PC-3 (cell line): Measurements from ENCODE around the gene CASP10. TPM values are rescaled to one million over a fixed set of nuclear protein-coding genes. Genes with fewer than 3 reads are reported as not detected.

Experiments
- ATAC-seq: fragments of 200-7000 bp; cut with Tn5 transposase; 2 replicates; pipeline ENCODE4 v1.9.1; 2020; ENCODE audit warnings: mild to moderate bottlenecking, moderate library complexity
- BruUV-seq: library from RNA; stranded (reverse); fragments of 400-500 nt; replicated peaks from 2 replicates; lab custom pipeline; 2021; lab: Mats Ljungman, UMichigan
- CTCF ChIA-PET: fragments of 300-600 bp; sonication (Branson Sonifier 250); formaldehyde crosslinking; loops from one replicate; lab custom pipeline; 2022; ENCODE audit warnings: antibody characterized with exemption; lab: Charles Lee
- POLR2A ChIA-PET: fragments of 300-600 bp; sonication (Branson Sonifier 250); formaldehyde crosslinking; loops from one replicate; lab custom pipeline; 2022; ENCODE audit warnings: antibody characterized with exemption; ENCODE audit not compliant: unreplicated experiment; lab: Charles Lee
- DNase-seq: peaks from one replicate; pipeline ENCODE4 v3.0.0-alpha.2; 2015
- H2AFZ ChIP-seq: fragments of 300-600 bp; sonication (generic); 2 replicates; pipeline ENCODE4 v1.6.0; 2016; ENCODE audit warnings: antibody characterized with exemption, low read length
- H3F3A ChIP-seq: fragments of 300-600 bp; sonication (generic); one replicate; pipeline ENCODE4 v1.6.0; 2017; ENCODE audit warnings: antibody characterized with exemption, low read length, control low read depth, mild to moderate bottlenecking; ENCODE audit not compliant: unreplicated experiment
- H3K27ac ChIP-seq: fragments of 300-600 bp; sonication (generic); 2 replicates; pipeline ENCODE4 v1.5.1; 2016; ENCODE audit warnings: mild to moderate bottlenecking, low read length
- H3K27me3 ChIP-seq: fragments of 300-600 bp; sonication (generic); 2 replicates; pipeline ENCODE4 v1.6.1; 2016; ENCODE audit warnings: low read length, mixed read lengths
- H3K36me3 ChIP-seq: fragments of 300-600 bp; sonication (generic); 2 replicates; pipeline ENCODE4 v1.6.1; 2016; ENCODE audit warnings: low read depth, mixed run types, low read length, mixed read lengths
- H3K4me1 ChIP-seq: fragments of 300-600 bp; sonication (generic); 2 replicates; pipeline ENCODE4 v1.5.1; 2016; ENCODE audit warnings: low read length; ENCODE audit not compliant: insufficient read depth
- H3K4me2 ChIP-seq: fragments of 300-600 bp; sonication (generic); 2 replicates; pipeline ENCODE4 v1.6.0; 2016; ENCODE audit warnings: low read length
- H3K4me3 ChIP-seq: fragments of 300-600 bp; sonication (generic); 2 replicates; pipeline ENCODE4 v1.5.1; 2016; ENCODE audit warnings: mild to moderate bottlenecking, low read length, mixed read lengths
- H3K79me2 ChIP-seq: fragments of 300-600 bp; sonication (generic); 2 replicates; pipeline ENCODE4 v1.6.1; 2017; ENCODE audit warnings: low read length, mixed read lengths
- H3K9ac ChIP-seq: fragments of 300-600 bp; sonication (generic); 2 replicates; pipeline ENCODE4 v1.6.0; 2016; ENCODE audit warnings: mild to moderate bottlenecking, low read length
- H3K9me2 ChIP-seq: fragments of 300-600 bp; sonication (generic); replicated peaks from 2 replicates; pipeline ENCODE4 v1.6.1; 2016; ENCODE audit warnings: mixed run types, low read length, mixed read lengths
- H3K9me3 ChIP-seq: fragments of 300-600 bp; sonication (generic); 2 replicates; pipeline ENCODE4 v1.6.1; 2016; ENCODE audit warnings: low read length, mixed read lengths
- H4K20me1 ChIP-seq: fragments of 300-600 bp; sonication (generic); 2 replicates; pipeline ENCODE4 v1.6.1; 2016; ENCODE audit warnings: low read length, mixed read lengths
- EZH2 ChIP-seq: fragments of 300-600 bp; sonication (generic); IDR thresholded peaks from one replicate; pipeline ENCODE4 v1.6.1; 2017; ENCODE audit warnings: antibody characterized with exemption, mild to moderate bottlenecking, low read length; ENCODE audit not compliant: unreplicated experiment
- EZH2phosphoT487 ChIP-seq: fragments of 300-600 bp; sonication (generic); IDR thresholded peaks from 2 replicates; pipeline ENCODE4 v1.6.1; 2018; ENCODE audit warnings: mild to moderate bottlenecking, antibody characterized with exemption, low read length, borderline replicate concordance
- intact Hi-C: fragments of 100-400 bp; cut with micrococcal nuclease; formaldehyde crosslinking; loops from 2 replicates; pipeline ENCODE4 v1.9.0; 2023
- total RNA-seq: library from RNA; depleted of rRNA; stranded (reverse); fragments of >200 nt; gene quantifications from 2 replicates; pipeline ENCODE4 v1.2.3, GENCODE V29; 2014
- TF ChIP-seq, protein P1 (sequence below): fragments of 300-600 bp; sonication (generic); conservative IDR thresholded peaks from 2 replicates; pipeline ENCODE4 v1.5.1; 2017; ENCODE audit warnings: antibody characterized with exemption, low read depth, mild to moderate bottlenecking, low read length

Gene CASP10
- total RNA-seq, 1 experiment from 2014 or later: 4.2 TPM

GRCh38 chr2:201216918-201217317, 34.0 kb downstream of the CASP10 start:
- no peak for DNase-seq

DNA sequence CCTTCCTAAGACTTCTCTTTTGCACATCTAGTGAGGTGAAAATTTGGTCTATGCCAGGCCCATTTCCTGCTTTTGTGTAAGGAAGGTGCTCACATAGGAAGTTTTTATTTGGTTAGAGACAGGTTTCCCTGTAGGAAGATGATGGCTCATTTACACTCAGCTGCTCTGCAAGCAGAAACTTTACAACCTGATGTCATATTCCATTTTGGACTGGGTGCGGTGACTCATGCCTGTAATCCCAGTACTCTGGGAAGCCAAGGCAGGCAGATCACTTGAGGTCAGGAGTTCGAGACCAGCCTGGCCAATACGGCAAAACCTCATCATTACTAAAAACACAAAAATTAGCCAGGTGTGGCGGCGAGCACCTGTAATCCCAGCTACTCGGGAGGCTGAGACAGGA, 35.8 kb downstream of the CASP10 start:
- BruUV-seq: no TSS peak
- Histone ChIP-seq H3K9me3 (no peaks in the 10 kb centered on the region), H3K4me3 (no peak overlapping the region), H3F3A (no peaks in the 10 kb centered on the region), H3K9ac (no peak overlapping the region), H3K4me2 (no peak overlapping the region), H3K36me3 (no peaks in the 10 kb centered on the region), H3K9me2 (no peaks in the 10 kb centered on the region), H3K27me3 (no peaks in the 10 kb centered on the region), H4K20me1 (no peaks in the 10 kb centered on the region), H3K27ac (no peak overlapping the region), H3K4me1 (peaks cover 7% of the 10 kb centered on the region; the same call in 1 of the 2 replicates), H3K79me2 (no peaks in the 10 kb centered on the region), H2AFZ (no peak overlapping the region)
- intact Hi-C loops: no loop called here
- ChIA-PET POLR2A (no interaction called here), CTCF (no interaction called here)
- ATAC-seq (peak; percentile 75), DNase-seq (peak; percentile 72)
- TF ChIP-seq, protein P1, sequence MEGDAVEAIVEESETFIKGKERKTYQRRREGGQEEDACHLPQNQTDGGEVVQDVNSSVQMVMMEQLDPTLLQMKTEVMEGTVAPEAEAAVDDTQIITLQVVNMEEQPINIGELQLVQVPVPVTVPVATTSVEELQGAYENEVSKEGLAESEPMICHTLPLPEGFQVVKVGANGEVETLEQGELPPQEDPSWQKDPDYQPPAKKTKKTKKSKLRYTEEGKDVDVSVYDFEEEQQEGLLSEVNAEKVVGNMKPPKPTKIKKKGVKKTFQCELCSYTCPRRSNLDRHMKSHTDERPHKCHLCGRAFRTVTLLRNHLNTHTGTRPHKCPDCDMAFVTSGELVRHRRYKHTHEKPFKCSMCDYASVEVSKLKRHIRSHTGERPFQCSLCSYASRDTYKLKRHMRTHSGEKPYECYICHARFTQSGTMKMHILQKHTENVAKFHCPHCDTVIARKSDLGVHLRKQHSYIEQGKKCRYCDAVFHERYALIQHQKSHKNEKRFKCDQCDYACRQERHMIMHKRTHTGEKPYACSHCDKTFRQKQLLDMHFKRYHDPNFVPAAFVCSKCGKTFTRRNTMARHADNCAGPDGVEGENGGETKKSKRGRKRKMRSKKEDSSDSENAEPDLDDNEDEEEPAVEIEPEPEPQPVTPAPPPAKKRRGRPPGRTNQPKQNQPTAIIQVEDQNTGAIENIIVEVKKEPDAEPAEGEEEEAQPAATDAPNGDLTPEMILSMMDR: no peak
- no peak for TF ChIP-seq EZH2
- no peak for TF ChIP-seq EZH2phosphoT487

More at GRCh38 chr2:201216918-201217317, 34.0 kb downstream of the CASP10 start:
- Histone ChIP-seq H3K36me3 (no peaks in the 10 kb centered on the region), H3K9me3 (no peaks in the 10 kb centered on the region), H3K4me3 (no peak overlapping the region), H3K27me3 (no peaks in the 10 kb centered on the region), H3K9ac (no peak overlapping the region), H3K9me2 (no peaks in the 10 kb centered on the region), H2AFZ (no peak overlapping the region), H3F3A (no peaks in the 10 kb centered on the region), H4K20me1 (no peaks in the 10 kb centered on the region), H3K79me2 (no peaks in the 10 kb centered on the region), H3K4me2 (no peak overlapping the region), H3K27ac (no peak overlapping the region), H3K4me1 (peaks cover 7% of the 10 kb centered on the region; the same call in 1 of the 2 replicates)
- no peak for TF ChIP-seq EZH2
- TF ChIP-seq EZH2phosphoT487: no peak
- TF ChIP-seq, protein P1: no peak
- ChIA-PET CTCF (no interaction called here), POLR2A (no interaction called here)
- ATAC-seq: no peak
- intact Hi-C loops: no loop called here
- BruUV-seq: no TSS peak

GRCh38 chr2:201219328-201220096, 36.6 kb downstream of the CASP10 start:
- Histone ChIP-seq H3K9me2 (no peaks in the 10 kb centered on the region), H3K27ac (no peak overlapping the region), H3K27me3 (no peaks in the 10 kb centered on the region), H3K4me3 (no peak overlapping the region), H3K9me3 (no peaks in the 10 kb centered on the region), H3K79me2 (no peaks in the 10 kb centered on the region), H2AFZ (no peak overlapping the region), H4K20me1 (no peaks in the 10 kb centered on the region), H3K4me2 (0 out of 2 replicates have a peak overlapping the region, but pooled peaks have one; percentile 5), H3K4me1 (peaks cover 7% of the 10 kb centered on the region; the same call in 1 of the 2 replicates), H3K36me3 (no peaks in the 10 kb centered on the region), H3F3A (no peaks in the 10 kb centered on the region), H3K9ac (no peak overlapping the region)
- POLR2A ChIA-PET: no interaction called here
- peak; percentile 27 for ATAC-seq
- CTCF ChIA-PET: interaction anchor here (0.6 kb wide), 1 partner anchor 149 kb away, joined by 5 read pairs; no protein-coding TSS in a partner anchor
- intact Hi-C loops: no loop called here
- no TSS peak for BruUV-seq
- TF ChIP-seq EZH2: no peak
- TF ChIP-seq, protein P1: no peak
- no peak for TF ChIP-seq EZH2phosphoT487
- peak; percentile 19 for DNase-seq
